Measurements from ENCODE around the gene GATA5. TPM values are rescaled to one million over a fixed set of nuclear protein-coding genes. Genes with fewer than 3 reads are reported as not detected.

GATA5 gene
- total RNA-seq, 1 experiment from 2014 or later: not detected

GRCh38 chr20:62445553-62446340, 30.0 kb downstream of the GATA5 start:
- Histone ChIP-seq H3K79me2 (ENCODE audit: insufficient read depth, low read length) (no peaks in the 10 kb centered on the region), H3K4me2 (ENCODE audit: low read length) (no peak overlapping the region), H3K9ac (ENCODE audit: low read length) (no peak overlapping the region), H3K4me3 (replicated peaks in 1 of 2; ENCODE audit: low read depth in 1 of 2, low read length in 2 of 2) (no peak overlapping the region), H3K27ac (ENCODE audit: low read depth, low read length) (no peak overlapping the region), H3K9me2 (ENCODE audit: insufficient read depth) (no peaks in the 10 kb centered on the region), H2AFZ (ENCODE audit: low read depth, low read length, poor library complexity, severe bottlenecking) (no peak overlapping the region), H3K36me3 (ENCODE audit: control insufficient read depth in 1 of 2, insufficient read depth in 2 of 2, low read length in 2 of 2) (no peaks in the 10 kb centered on the region), H3K27me3 (ENCODE audit: insufficient read depth, low read length) (no peaks in the 10 kb centered on the region), H4K20me1 (ENCODE audit: insufficient read depth) (no peaks in the 10 kb centered on the region), H3K4me1 (ENCODE audit: control insufficient read depth in 1 of 2, insufficient read depth in 2 of 2, low read length in 2 of 2) (no peaks in the 10 kb centered on the region), H3K9me3 (ENCODE audit: control insufficient read depth in 1 of 2, insufficient read depth in 1 of 2, low read depth in 1 of 2, low read length in 2 of 2) (no peaks in the 10 kb centered on the region)
- ChIA-PET RAD21 (ENCODE audit: low non-redundant PET in 1 of 2, low total read pairs in 2 of 2, uncharacterized antibody in 2 of 2, unreplicated experiment in 2 of 2) (no interaction called here), POLR2A (no interaction called here), CTCF (no interaction called here)
- ATAC-seq: no peak
- no TSS peak for BruUV-seq (replicated peaks)
- no peak for DNase-seq (ENCODE audit: low read depth, low spot score)
- TF ChIP-seq ELF1 (IDR thresholded peaks at IDR 0.05; ENCODE audit: borderline replicate concordance, low read depth): no peak
- TF ChIP-seq JUND (IDR thresholded peaks at IDR 0.05): no peak
- no peak for TF ChIP-seq SRF (IDR thresholded peaks at IDR 0.05; ENCODE audit: low read depth)
- TF ChIP-seq CBX3 (IDR thresholded peaks at IDR 0.05; ENCODE audit: low read depth): no peak
- TF ChIP-seq EZH2phosphoT487 (IDR thresholded peaks at IDR 0.05; ENCODE audit: borderline replicate concordance): no peak
- TF ChIP-seq RAD21 (IDR thresholded peaks at IDR 0.05; ENCODE audit: low read depth): no peak
- TF ChIP-seq, protein P1, sequence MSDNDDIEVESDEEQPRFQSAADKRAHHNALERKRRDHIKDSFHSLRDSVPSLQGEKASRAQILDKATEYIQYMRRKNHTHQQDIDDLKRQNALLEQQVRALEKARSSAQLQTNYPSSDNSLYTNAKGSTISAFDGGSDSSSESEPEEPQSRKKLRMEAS (IDR thresholded peaks at IDR 0.05): no peak
- TF ChIP-seq ZFX (IDR thresholded peaks at IDR 0.05): no peak
- TF ChIP-seq SP1 (IDR thresholded peaks at IDR 0.05; ENCODE audit: low read depth): no peak
- no peak for TF ChIP-seq POLR2AphosphoS5 (IDR thresholded peaks at IDR 0.05; ENCODE audit: low read depth, low read length)
- TF ChIP-seq, protein P2, sequence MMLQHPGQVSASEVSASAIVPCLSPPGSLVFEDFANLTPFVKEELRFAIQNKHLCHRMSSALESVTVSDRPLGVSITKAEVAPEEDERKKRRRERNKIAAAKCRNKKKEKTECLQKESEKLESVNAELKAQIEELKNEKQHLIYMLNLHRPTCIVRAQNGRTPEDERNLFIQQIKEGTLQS (IDR thresholded peaks at IDR 0.05): no peak
- no peak for TF ChIP-seq CTCF (IDR thresholded peaks at IDR 0.05 in 2 of 3, conservative IDR thresholded peaks at IDR 0.05 in 1 of 3; ENCODE audit: borderline replicate concordance in 1 of 3, insufficient read depth in 1 of 3, low read depth in 2 of 3, low read length in 2 of 3)
- TF ChIP-seq ZNF274 (IDR thresholded peaks at IDR 0.05; ENCODE audit: low read depth, low read length): no peak
- no peak for TF ChIP-seq ZBTB33 (IDR thresholded peaks at IDR 0.05; ENCODE audit: extremely low read depth, insufficient replicate concordance, low read length)
- no peak for TF ChIP-seq TCF7L2 (IDR thresholded peaks at IDR 0.05; ENCODE audit: borderline replicate concordance, extremely low read depth, insufficient read depth, insufficient read length)
- no peak for TF ChIP-seq FOSL1 (IDR thresholded peaks at IDR 0.05; ENCODE audit: low read depth)
- no peak for TF ChIP-seq SIN3A (IDR thresholded peaks at IDR 0.05; ENCODE audit: low read depth)
- intact Hi-C loops (cut with micrococcal nuclease): no loop called here
